Raji (cell line): Measurements from ENCODE around the gene ENTREP3.
A peak's percentile ranks its signal among the peaks of the same experiment; 100 is the strongest.

Experiments used
- POLR2A ChIP-seq: IDR thresholded peaks from 2 replicates; pipeline ENCODE4 v1.6.1; 2011; ENCODE audit warnings: low read depth, low read length, control low read depth; ENCODE audit not compliant: insufficient read depth

Gene ENTREP3, protein sequence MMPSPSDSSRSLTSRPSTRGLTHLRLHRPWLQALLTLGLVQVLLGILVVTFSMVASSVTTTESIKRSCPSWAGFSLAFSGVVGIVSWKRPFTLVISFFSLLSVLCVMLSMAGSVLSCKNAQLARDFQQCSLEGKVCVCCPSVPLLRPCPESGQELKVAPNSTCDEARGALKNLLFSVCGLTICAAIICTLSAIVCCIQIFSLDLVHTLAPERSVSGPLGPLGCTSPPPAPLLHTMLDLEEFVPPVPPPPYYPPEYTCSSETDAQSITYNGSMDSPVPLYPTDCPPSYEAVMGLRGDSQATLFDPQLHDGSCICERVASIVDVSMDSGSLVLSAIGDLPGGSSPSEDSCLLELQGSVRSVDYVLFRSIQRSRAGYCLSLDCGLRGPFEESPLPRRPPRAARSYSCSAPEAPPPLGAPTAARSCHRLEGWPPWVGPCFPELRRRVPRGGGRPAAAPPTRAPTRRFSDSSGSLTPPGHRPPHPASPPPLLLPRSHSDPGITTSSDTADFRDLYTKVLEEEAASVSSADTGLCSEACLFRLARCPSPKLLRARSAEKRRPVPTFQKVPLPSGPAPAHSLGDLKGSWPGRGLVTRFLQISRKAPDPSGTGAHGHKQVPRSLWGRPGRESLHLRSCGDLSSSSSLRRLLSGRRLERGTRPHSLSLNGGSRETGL

DNA sequence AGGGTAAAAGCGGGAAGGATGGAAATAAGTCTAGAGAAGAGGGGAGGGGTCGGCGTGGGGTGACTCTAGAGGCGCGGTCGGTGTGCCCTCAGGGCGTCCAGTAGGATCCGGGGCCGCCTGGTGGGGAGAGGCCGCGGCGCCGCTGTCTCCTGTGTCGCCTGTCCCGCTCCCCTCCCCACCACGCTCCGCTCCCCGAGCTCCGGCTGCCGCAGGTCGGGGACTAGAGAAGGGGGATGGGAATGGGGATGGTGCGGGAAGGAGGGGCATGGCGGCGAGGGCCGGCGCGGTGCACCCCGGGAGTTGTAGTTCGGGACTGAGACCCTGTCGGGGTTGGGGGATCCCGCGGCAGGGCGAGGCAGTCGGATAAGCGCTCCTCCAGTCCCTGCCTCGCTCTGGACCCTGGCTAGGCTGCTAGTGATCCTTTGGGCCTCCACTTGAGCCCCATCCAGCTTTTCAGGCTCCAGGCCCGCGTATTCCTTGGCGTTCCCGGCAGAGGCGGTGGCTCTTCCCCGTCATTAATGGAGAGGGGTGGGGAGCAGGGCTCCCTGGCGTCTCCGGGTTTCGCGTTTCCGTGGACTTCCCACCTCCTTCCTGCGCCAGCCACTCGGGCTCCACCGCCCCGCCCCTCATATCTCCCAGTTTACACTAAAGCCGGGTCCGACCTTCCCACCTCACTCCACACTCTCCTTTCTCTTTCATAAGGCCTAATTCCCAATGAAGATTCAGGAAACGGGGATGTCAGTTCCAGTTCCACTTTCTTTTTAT lies at the start of gene ENTREP3:
Gene ENTREP3 (minus strand): TSS at position 241 of the 765 bp plus-strand sequence. CDS start 606 bp downstream, outside the sequence.
- peak; percentile 83 for TF ChIP-seq POLR2A

DNA sequence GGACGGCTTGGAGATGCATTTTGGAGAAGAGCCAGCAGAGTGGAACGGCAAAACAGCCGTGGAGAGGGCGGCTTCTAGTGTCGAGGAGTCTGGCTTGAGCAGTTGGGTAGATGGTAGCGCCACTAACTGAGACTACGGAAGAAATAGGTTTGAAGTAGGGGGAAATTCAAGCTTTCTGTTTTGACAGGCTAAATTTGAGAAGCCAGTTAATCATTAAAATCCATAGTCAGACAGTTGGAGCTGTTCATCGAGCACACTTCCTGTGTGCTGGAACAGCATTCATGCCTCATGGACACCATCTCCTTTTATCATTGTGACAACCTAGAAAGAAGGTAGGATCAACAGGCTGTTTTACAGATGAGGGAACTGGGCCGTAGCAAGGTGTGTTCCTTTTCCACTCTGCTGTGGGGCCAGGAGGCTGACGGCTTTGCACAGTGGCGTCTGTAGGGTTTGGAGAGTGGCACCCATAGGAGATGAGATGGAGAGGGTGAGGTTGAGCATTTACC lies 49.3 kb upstream of the ENTREP3 start:
- no peak for TF ChIP-seq POLR2A

DNA sequence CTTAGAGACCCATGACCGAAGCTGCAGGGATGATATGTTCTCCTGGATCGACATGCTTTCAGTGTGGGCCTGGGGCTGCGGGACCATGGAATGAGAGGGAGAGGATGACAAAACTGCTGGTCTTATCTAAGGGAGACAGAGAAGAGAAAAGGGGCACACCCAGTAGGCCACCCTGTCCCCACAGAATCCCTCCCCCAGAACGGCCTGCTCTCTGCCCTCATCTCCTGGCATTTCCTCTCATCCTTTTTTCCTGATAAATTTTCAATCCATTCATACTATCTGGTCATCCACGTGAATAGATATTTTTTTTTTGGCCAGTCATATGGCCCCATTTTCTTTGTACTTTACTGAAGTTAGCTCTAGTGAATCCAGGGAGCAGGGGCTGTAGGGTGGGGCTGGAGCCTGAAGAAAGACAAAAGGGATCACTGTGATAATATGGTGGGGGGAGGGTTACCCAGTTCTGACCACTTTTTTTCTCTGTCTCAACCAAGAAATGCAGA lies 46.1 kb upstream of the ENTREP3 start, which contains the start of gene PKLR:
Gene PKLR (minus strand): TSS at position 97 of the 500 bp plus-strand sequence. CDS start 43 bp downstream, at position 54.
- TF ChIP-seq POLR2A, result no peak

DNA sequence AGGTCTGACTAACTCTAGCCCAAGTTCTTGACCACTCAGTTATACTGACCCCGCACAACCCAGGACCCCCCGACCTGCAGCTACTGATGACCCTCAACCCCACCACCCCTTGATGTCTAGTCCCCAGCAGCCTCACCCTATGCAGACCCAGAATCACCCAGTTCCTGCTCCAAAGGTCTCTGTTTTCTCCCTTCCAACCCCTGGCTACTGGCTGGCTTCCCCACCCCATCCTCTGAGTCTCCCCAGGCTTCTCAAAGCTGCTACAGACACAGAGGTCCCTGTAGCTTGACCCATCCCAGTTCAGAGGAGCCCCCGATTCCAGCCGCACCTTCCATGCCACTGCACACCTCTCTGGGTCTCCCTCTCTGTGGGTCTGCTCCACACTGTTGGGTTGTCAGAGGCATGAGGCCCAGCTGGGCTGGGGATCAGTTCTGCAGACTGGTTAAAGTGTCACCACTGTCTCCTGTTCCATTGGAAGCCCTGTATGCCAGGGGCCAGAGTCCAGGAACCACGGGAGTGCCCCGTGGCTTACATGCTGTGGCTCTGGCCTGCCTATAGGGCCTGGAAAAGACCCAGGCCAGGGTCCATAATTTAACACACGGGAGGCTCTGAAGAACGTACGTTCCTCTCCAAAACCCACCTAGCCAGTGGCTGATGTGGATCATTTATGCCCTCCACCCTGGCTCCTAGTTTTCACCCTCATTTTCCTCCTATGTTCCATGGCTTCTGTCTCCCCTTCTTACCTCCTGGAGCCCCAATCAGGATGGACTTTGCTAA lies 45.5 kb upstream of the ENTREP3 start:
- TF ChIP-seq POLR2A, result no peak

DNA sequence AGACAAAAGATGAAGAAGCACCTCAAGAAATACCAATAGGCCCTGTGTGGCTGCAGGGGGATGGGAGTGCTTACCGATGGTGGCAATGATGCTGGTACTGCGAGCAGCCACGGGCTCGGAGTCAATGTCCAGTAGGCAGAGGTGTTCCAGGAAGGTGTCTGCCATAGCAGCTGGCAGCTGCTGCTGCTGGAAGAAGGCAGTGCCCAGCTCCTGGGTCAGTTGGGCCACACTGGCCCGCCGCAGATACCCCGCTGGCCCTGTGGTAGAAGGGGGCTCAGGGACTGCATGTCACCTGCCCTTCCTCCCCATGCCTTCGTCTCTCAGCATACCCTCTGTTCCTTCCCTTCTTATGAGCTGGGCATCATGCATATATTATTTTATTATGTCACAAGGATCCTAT lies 44.7 kb upstream of the ENTREP3 start:
- no peak for TF ChIP-seq POLR2A

DNA sequence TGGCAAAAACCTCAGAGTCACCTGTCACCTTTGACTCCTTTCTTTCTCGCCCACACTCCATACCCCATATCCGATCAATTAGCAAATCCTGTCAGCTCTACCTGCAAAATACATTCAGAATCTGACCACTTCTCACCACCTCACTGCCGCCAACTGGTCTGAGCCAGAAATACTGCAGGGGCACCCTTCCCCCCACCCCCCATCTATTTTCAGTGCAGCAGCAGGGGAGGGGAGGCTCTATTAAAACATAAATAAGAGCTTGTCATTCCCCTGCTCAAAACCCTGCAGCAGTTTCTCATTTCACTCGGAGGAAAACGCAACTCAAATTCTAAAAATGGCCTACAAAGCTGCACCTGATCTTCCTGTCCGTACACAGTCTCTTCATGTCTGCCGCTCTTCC lies 42.1 kb upstream of the ENTREP3 start:
- no peak for TF ChIP-seq POLR2A

DNA sequence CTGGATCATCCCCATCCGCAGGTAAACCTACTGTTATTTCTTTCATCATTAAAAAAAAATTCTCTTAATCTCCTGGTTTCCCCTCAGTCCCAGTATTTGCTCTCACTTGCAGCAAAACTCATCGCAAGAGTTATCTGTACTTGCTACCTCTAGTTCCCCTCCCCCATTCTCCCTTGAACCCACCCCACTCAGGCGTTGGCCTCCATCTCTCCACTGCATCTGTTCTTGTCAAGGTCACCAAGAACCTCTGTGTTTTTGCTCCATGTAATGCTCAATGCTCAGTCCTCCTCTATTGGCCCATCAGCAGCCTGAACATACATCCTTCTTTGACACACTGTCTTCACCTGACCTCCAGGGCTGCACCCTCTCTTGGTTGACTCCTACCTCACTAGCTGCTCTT lies 41.4 kb upstream of the ENTREP3 start:
- no peak for TF ChIP-seq POLR2A

DNA sequence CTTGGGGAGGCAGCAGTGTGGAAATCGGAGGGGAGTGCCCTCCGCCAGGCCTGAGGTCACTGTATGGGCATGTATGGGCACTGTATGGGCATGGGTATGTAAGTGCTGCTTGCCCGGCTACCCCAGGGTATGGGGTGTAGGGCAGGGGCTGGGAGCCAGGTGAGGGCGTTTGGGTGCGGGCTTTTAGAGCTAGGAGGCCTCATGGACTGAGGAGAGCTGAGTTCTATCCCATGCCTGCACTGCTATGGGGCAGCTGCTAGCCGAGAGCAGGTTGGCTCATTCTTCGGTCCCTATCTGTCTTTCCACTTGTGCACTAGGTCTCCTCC lies 40.6 kb upstream of the ENTREP3 start:
- no peak for TF ChIP-seq POLR2A

DNA sequence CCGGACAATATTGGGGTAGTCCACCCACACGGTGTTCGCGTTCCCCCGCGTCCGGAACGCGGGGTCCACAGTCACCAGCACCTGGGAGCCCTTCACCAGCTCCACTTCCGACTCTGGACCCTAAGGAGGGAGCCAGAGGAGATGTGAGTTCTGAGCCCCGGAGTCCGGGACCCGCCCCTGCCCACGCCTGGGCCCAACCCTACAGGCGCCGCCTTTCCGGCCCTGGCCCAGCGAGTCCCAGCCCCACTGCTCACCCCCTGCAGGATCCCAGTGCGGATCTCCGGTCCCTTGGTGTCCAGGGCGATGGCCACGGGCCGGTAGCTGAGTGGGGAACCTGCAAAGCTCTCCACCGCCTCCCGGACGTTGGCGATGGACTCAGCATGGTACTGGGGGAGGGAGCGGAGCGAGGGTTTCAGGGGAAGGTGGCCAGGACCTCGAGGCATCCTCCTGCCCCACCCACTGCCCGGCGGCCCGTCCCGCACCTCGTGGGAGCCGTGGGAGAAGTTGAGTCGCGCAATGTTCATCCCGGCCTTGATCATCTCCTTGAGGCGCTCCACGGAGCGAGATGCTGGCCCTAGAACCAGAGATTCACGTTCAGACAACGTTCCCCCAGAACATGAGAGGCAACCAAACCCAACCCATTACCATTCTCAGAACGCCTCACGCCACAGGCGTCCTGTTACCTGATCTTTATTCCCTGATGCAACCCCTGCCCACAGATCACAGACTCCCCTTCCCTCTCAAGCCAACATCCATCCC lies 40.1 kb upstream of the ENTREP3 start:
- no peak for TF ChIP-seq POLR2A

DNA sequence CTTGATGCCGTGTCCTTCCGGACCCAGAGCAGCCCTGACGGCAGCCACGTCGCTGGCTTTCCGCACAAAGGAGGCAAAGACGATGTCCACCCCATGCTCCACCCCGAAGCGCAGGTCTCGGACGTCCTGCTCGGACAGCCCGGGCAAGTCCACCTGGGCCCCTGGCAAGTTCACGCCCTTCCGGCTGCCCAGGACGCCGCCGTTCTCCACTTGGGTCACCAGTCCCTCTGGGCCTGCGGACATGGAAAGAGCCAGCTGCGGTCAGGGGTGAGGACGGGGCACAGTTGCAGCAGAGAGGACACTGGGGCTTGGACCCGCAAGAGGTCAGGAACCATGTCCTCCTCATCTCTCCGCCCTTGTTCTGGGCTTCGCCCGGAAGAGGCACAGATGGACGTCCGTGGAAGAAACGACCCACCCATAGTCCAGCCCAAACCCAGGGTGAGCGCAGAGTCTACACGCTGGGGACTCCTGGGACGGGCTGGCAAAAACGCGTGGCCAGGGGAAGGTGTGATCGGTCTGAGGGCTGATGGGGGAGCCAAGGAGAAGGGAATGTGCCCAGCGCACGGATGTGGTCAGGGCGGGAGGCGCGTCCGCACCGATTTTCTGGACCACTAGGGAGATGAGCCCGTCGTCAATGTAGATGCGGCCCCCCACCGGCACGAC lies 39.4 kb upstream of the ENTREP3 start:
- TF ChIP-seq POLR2A, result no peak

DNA sequence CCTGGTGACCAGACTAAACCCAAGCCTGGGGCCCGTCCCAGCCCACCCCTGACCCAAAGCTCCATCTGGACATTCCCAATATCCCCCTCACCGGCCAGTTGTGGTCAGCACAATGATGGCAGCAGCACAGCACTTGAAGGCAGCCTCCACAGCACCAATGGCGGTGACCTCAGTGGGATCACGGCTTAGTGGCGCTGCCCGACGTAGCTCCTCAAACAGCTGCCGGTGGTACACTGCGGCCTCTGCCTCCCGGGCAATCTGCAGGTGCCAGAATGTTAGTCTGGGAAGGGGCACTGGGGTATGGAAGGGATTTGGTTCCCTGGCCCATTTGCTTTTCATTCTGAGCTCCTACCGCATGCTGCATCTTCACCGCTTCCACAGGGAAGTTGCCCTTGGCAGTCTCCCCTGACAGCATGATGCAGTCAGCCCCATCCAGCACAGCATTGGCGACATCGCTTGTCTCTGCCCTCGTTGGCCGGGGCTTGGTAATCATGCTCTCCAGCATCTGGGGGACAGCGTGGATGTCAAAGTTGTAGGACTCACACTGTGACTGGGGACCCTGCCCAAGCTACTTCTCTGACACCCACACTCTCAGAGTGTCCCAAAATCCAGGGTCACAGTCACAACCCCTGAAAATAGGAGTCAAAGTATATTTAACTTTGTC lies 37.9 kb upstream of the ENTREP3 start:
- no peak for TF ChIP-seq POLR2A

DNA sequence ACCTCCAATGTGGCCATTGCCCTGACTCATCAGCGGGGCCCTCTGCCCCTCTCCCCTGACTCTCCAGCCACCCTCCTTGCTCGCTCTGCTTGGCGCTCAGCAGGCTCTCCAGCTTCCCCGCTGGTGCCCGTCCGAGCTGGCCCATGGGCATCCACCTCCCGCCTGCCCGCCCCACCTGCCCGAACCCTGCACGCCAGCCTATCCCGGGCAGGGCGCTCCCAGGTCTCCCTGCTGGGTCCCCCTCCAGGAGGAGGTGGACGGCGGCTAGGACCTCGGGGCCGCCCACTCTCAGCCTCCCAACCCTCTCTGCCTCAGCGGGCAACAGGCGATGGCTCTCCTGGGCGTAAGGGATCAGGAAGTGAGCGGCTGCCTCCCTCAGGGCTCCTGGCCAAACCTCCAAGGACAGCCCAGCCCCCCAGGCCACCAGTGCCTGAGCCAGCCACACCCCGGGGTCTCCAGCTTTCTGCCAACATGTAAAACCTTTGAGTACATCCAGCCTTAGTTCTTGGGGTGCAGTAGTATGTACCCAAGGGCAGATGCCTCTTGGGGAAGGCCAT lies 32.8 kb upstream of the ENTREP3 start:
- TF ChIP-seq POLR2A, result no peak
